IPS-20b (cell line): ENCODE measurements around the gene TMEM158.

ENCODE experiments used
- H3K27ac ChIP-seq: one replicate; pipeline ENCODE4 v1.5.1; 2013; ENCODE audit warnings: low read length
- H3K27me3 ChIP-seq: 2 replicates; pipeline ENCODE4 v1.6.1; 2013; ENCODE audit warnings: mild to moderate bottlenecking, low read length, inconsistent platforms; ENCODE audit not compliant: insufficient read depth
- H3K36me3 ChIP-seq: 2 replicates; pipeline ENCODE4 v1.6.1; 2013; ENCODE audit warnings: low read depth, mild to moderate bottlenecking, inconsistent platforms, low read length, moderate library complexity; ENCODE audit not compliant: insufficient read depth
- H3K4me1 ChIP-seq: 2 replicates; pipeline ENCODE4 v1.6.1; 2013; ENCODE audit warnings: mild to moderate bottlenecking, control low read depth, inconsistent platforms, low read length, moderate library complexity; ENCODE audit not compliant: insufficient read depth
- H3K4me3 ChIP-seq: 2 replicates; pipeline ENCODE4 v1.5.1; 2013; ENCODE audit warnings: mild to moderate bottlenecking, low read length, inconsistent platforms
- H3K9ac ChIP-seq: 2 replicates; pipeline ENCODE4 v1.6.1; 2013; ENCODE audit warnings: low read depth, mild to moderate bottlenecking, inconsistent platforms, low read length, moderate library complexity
- H3K9me3 ChIP-seq: 2 replicates; pipeline ENCODE4 v1.6.1; 2013; ENCODE audit warnings: mild to moderate bottlenecking, low read depth, low read length, inconsistent platforms; ENCODE audit not compliant: insufficient read depth

TMEM158 gene

GRCh38 chr3:45253316-45253715 is 27.2 kb upstream of the TMEM158 start:
- no peaks in the 10 kb centered on the region for H3K9me3 ChIP-seq
- no peak overlapping the region for H3K4me3 ChIP-seq
- H3K36me3 ChIP-seq, result no peaks in the 10 kb centered on the region
- no peak overlapping the region for H3K9ac ChIP-seq
- H3K27me3 ChIP-seq, result no peaks in the 10 kb centered on the region
- no peak overlapping the region for H3K27ac ChIP-seq
- H3K4me1 ChIP-seq, result peaks cover 3% of the 10 kb centered on the region; the same call in 1 of the 2 replicates

- H3K9ac ChIP-seq, result no peak overlapping the region
- no peaks in the 10 kb centered on the region for H3K27me3 ChIP-seq
- no peaks in the 10 kb centered on the region for H3K36me3 ChIP-seq
- H3K4me1 ChIP-seq, result peaks cover 3% of the 10 kb centered on the region; the same call in 1 of the 2 replicates
- H3K4me3 ChIP-seq, result no peak overlapping the region
- no peaks in the 10 kb centered on the region for H3K9me3 ChIP-seq
- H3K27ac ChIP-seq, result no peak overlapping the region
Observed at GRCh38 chr3:45252826-45253225, 26.7 kb upstream of the TMEM158 start.

- Histone ChIP-seq H3K9ac (no peak overlapping the region), H3K27me3 (no peaks in the 10 kb centered on the region), H3K4me1 (peaks cover 3% of the 10 kb centered on the region; the same call in 1 of the 2 replicates), H3K9me3 (no peaks in the 10 kb centered on the region), H3K4me3 (no peak overlapping the region), H3K27ac (no peak overlapping the region), H3K36me3 (no peaks in the 10 kb centered on the region)
Observed at GRCh38 chr3:45249391-45249790, 23.3 kb upstream of the TMEM158 start.

- H3K9me3 ChIP-seq, result no peaks in the 10 kb centered on the region
- H3K9ac ChIP-seq, result no peak overlapping the region
- H3K27ac ChIP-seq, result no peak overlapping the region
- H3K36me3 ChIP-seq, result no peaks in the 10 kb centered on the region
- H3K4me3 ChIP-seq, result no peak overlapping the region
- H3K27me3 ChIP-seq, result no peaks in the 10 kb centered on the region
- H3K4me1 ChIP-seq, result peaks cover 3% of the 10 kb centered on the region; the same call in 1 of the 2 replicates
Observed at GRCh38 chr3:45246241-45246640, 20.2 kb upstream of the TMEM158 start.

- H3K4me3 ChIP-seq, result no peak overlapping the region
- no peaks in the 10 kb centered on the region for H3K9me3 ChIP-seq
- no peaks in the 10 kb centered on the region for H3K36me3 ChIP-seq
- H3K4me1 ChIP-seq, result peaks cover 3% of the 10 kb centered on the region; the same call in 1 of the 2 replicates
- 0 out of 2 replicates have a peak, but pooled peaks cover 4% of the 10 kb centered on the region for H3K27me3 ChIP-seq
- H3K27ac ChIP-seq, result no peak overlapping the region
- no peak overlapping the region for H3K9ac ChIP-seq
Observed at GRCh38 chr3:45244356-45244755, 18.3 kb upstream of the TMEM158 start.

GRCh38 chr3:45241206-45241605 is 15.1 kb upstream of the TMEM158 start:
- Histone ChIP-seq H3K4me1 (no peaks in the 10 kb centered on the region), H3K27me3 (0 out of 2 replicates have a peak, but pooled peaks cover 4% of the 10 kb centered on the region), H3K9me3 (peaks cover 5% of the 10 kb centered on the region), H3K36me3 (no peaks in the 10 kb centered on the region), H3K9ac (no peak overlapping the region), H3K4me3 (no peak overlapping the region), H3K27ac (no peak overlapping the region)

GRCh38 chr3:45240292-45240691 is 14.2 kb upstream of the TMEM158 start:
- Histone ChIP-seq H3K9me3 (peaks cover 5% of the 10 kb centered on the region), H3K27ac (no peak overlapping the region), H3K36me3 (no peaks in the 10 kb centered on the region), H3K4me3 (no peak overlapping the region), H3K4me1 (no peaks in the 10 kb centered on the region), H3K9ac (no peak overlapping the region), H3K27me3 (0 out of 2 replicates have a peak, but pooled peaks cover 4% of the 10 kb centered on the region)

- Histone ChIP-seq H3K27me3 (0 out of 2 replicates have a peak, but pooled peaks cover 4% of the 10 kb centered on the region), H3K4me1 (no peaks in the 10 kb centered on the region), H3K36me3 (no peaks in the 10 kb centered on the region), H3K9me3 (peaks cover 5% of the 10 kb centered on the region), H3K9ac (no peak overlapping the region), H3K27ac (no peak overlapping the region), H3K4me3 (no peak overlapping the region)
Observed at GRCh38 chr3:45239254-45239653, 13.2 kb upstream of the TMEM158 start.

- no peak overlapping the region for H3K9ac ChIP-seq
- no peak overlapping the region for H3K4me3 ChIP-seq
- no peak overlapping the region for H3K27ac ChIP-seq
- H3K9me3 ChIP-seq, result peaks cover 5% of the 10 kb centered on the region
- H3K4me1 ChIP-seq, result 0 out of 2 replicates have a peak, but pooled peaks cover 3% of the 10 kb centered on the region
- 0 out of 2 replicates have a peak, but pooled peaks cover 4% of the 10 kb centered on the region for H3K27me3 ChIP-seq
- H3K36me3 ChIP-seq, result no peaks in the 10 kb centered on the region
Observed at GRCh38 chr3:45236964-45237363, 10.9 kb upstream of the TMEM158 start.

GRCh38 chr3:45235409-45235808 is 9.3 kb upstream of the TMEM158 start:
- H3K9ac ChIP-seq, result no peak overlapping the region
- peaks cover 5% of the 10 kb centered on the region for H3K9me3 ChIP-seq
- H3K27ac ChIP-seq, result no peak overlapping the region
- no peak overlapping the region for H3K4me3 ChIP-seq
- no peaks in the 10 kb centered on the region for H3K36me3 ChIP-seq
- 0 out of 2 replicates have a peak, but pooled peaks cover 3% of the 10 kb centered on the region for H3K4me1 ChIP-seq
- H3K27me3 ChIP-seq, result 0 out of 2 replicates have a peak, but pooled peaks cover 4% of the 10 kb centered on the region

- H3K9me3 ChIP-seq, result peaks cover 5% of the 10 kb centered on the region
Observed at GRCh38 chr3:45234250-45234649, 8.2 kb upstream of the TMEM158 start.

GRCh38 chr3:45232521-45232920 is 6.4 kb upstream of the TMEM158 start:
- peaks cover 3% of the 10 kb centered on the region; the same call in 1 of the 2 replicates for H3K4me1 ChIP-seq
- H3K27ac ChIP-seq, result no peak overlapping the region
- no peak overlapping the region for H3K9ac ChIP-seq
- H3K9me3 ChIP-seq, result peaks cover 5% of the 10 kb centered on the region
- H3K4me3 ChIP-seq, result no peak overlapping the region
- peaks cover 4% of the 10 kb centered on the region for H3K27me3 ChIP-seq
- no peaks in the 10 kb centered on the region for H3K36me3 ChIP-seq

More at GRCh38 chr3:45234250-45234649, 8.2 kb upstream of the TMEM158 start:
- H3K36me3 ChIP-seq, result no peaks in the 10 kb centered on the region
- no peak overlapping the region for H3K27ac ChIP-seq
- H3K4me3 ChIP-seq, result no peak overlapping the region
- H3K4me1 ChIP-seq, result 0 out of 2 replicates have a peak, but pooled peaks cover 3% of the 10 kb centered on the region
- H3K27me3 ChIP-seq, result no peaks in the 10 kb centered on the region
- H3K9ac ChIP-seq, result no peak overlapping the region
